Stimulated activated CD8-positive, alpha-beta memory T cell treated with anti-CD3 and anti-CD28 coated beads, Interleukin-12 subunit alpha, Interleukin-12 subunit beta, amount 100 ng/mL, for 24 hours (primary cell): Measurements from ENCODE around the gene PODNL1.
"Not testable (repeated sequence)": the region's sequence is repeated elsewhere in the genome, so short reads cannot be mapped to it uniquely, and the experiment has no call there.

Experiments
- DNase-seq: peaks from one replicate; pipeline ENCODE4 v3.0.0-alpha.2; 2020; ENCODE audit errors: extremely low read depth

Gene PODNL1

GRCh38 chr19:13973479-13973878 is 35.3 kb upstream of the PODNL1 start:
- DNase-seq: not testable (repeated sequence)

GRCh38 chr19:13972368-13973155 is 34.3 kb upstream of the PODNL1 start:
- DNase-seq: no peak

- DNase-seq: not testable (repeated sequence)
These were observed 33.7 kb upstream of the PODNL1 start for GRCh38 chr19:13971868-13972267.

- no peak for DNase-seq
These were observed 31.7 kb upstream of the PODNL1 start for GRCh38 chr19:13969897-13970296.

GRCh38 chr19:13968999-13969398 is 30.8 kb upstream of the PODNL1 start:
- no peak for DNase-seq

GRCh38 chr19:13968383-13968935 is 30.2 kb upstream of the PODNL1 start:
- DNase-seq: no peak

- DNase-seq: not testable (repeated sequence)
These were observed 29.0 kb upstream of the PODNL1 start for GRCh38 chr19:13967206-13967605.

- no peak for DNase-seq
These were observed 28.5 kb upstream of the PODNL1 start for GRCh38 chr19:13966684-13967128.

- no peak for DNase-seq
These were observed 27.9 kb upstream of the PODNL1 start for GRCh38 chr19:13965926-13966683.

GRCh38 chr19:13965377-13965896 is 27.2 kb upstream of the PODNL1 start:
- DNase-seq: no peak

- DNase-seq: no peak
These were observed 26.6 kb upstream of the PODNL1 start for GRCh38 chr19:13964776-13965175.

GRCh38 chr19:13963603-13964105 is 25.4 kb upstream of the PODNL1 start:
- no peak for DNase-seq

GRCh38 chr19:13962699-13963602 is 24.7 kb upstream of the PODNL1 start:
- no peak for DNase-seq

GRCh38 chr19:13961826-13962698 is 23.8 kb upstream of the PODNL1 start:
- DNase-seq: no peak

- DNase-seq: no peak
These were observed 22.9 kb upstream of the PODNL1 start for GRCh38 chr19:13960863-13961784.

- no peak for DNase-seq
These were observed 22.0 kb upstream of the PODNL1 start for GRCh38 chr19:13959962-13960862.

GRCh38 chr19:13959141-13959961 is 21.1 kb upstream of the PODNL1 start:
- no peak for DNase-seq
